Osteoblast (primary cell): ENCODE results near the gene INTS3. TPM values are rescaled to one million over a fixed set of nuclear protein-coding genes. Genes with fewer than 3 reads are reported as not detected.
A peak's percentile ranks its signal among the peaks of the same experiment; 100 is the strongest.

Experiments
- DNase-seq: peaks from one replicate; pipeline ENCODE4 v3.0.0; 2011; ENCODE audit warnings: low spot score, mixed read lengths; ENCODE audit not compliant: insufficient read length; ENCODE audit errors: missing footprints
- H2AFZ ChIP-seq: 2 replicates; pipeline ENCODE4 v1.6.0; 2011; ENCODE audit warnings: mild to moderate bottlenecking, low read length
- H3K27ac ChIP-seq: 2 replicates; pipeline ENCODE4 v1.5.1; 2011; ENCODE audit warnings: mild to moderate bottlenecking, low read depth, low read length, moderate library complexity
- H3K27me3 ChIP-seq: 2 replicates; pipeline ENCODE4 v1.6.0; 2012; ENCODE audit warnings: mild to moderate bottlenecking, control low read depth, inconsistent platforms, low read length, moderate library complexity; ENCODE audit not compliant: insufficient read depth
- H3K36me3 ChIP-seq: 2 replicates; pipeline ENCODE4 v1.5.1; 2011; ENCODE audit warnings: mild to moderate bottlenecking, low read length, control low read depth, moderate library complexity; ENCODE audit not compliant: insufficient read depth
- H3K4me1 ChIP-seq: 2 replicates; pipeline ENCODE4 v1.5.1; 2011; ENCODE audit warnings: mild to moderate bottlenecking, low read length, control low read depth, moderate library complexity; ENCODE audit not compliant: insufficient read depth
- H3K4me2 ChIP-seq: 2 replicates; pipeline ENCODE4 v1.6.0; 2011; ENCODE audit warnings: mild to moderate bottlenecking, low read length; ENCODE audit not compliant: insufficient read depth
- H3K4me3 ChIP-seq: fragments of 200-600 bp; sonication (generic); 3 replicates; pipeline ENCODE4 v1.5.1; 2012; ENCODE audit warnings: mild to moderate bottlenecking, low read length, inconsistent platforms; ENCODE audit not compliant: insufficient read depth
- H3K79me2 ChIP-seq: 2 replicates; pipeline ENCODE4 v1.6.0; 2012; ENCODE audit warnings: mild to moderate bottlenecking, low read length, control low read depth, inconsistent platforms; ENCODE audit not compliant: insufficient read depth
- H3K9me3 ChIP-seq: 2 replicates; pipeline ENCODE4 v1.5.1; 2011; ENCODE audit warnings: low read depth, low read length, control low read depth
- H4K20me1 ChIP-seq: 2 replicates; pipeline ENCODE4 v1.6.0; 2012; ENCODE audit warnings: mild to moderate bottlenecking, low read length, control low read depth; ENCODE audit not compliant: insufficient read depth
- total RNA-seq: library from RNA; depleted of rRNA; stranded (reverse); fragments of >200 nt; gene quantifications from 2 replicates; pipeline ENCODE4 v1.2.3, GENCODE V29; 2012
- TF ChIP-seq, protein P1 (sequence below): IDR thresholded peaks from 2 replicates; pipeline ENCODE4 v1.5.1; 2011; ENCODE audit warnings: mild to moderate bottlenecking, low read depth, low read length, moderate library complexity; ENCODE audit errors: extremely low read depth

The INTS3 gene
- total RNA-seq, 1 donor: 42.7 TPM

DNA sequence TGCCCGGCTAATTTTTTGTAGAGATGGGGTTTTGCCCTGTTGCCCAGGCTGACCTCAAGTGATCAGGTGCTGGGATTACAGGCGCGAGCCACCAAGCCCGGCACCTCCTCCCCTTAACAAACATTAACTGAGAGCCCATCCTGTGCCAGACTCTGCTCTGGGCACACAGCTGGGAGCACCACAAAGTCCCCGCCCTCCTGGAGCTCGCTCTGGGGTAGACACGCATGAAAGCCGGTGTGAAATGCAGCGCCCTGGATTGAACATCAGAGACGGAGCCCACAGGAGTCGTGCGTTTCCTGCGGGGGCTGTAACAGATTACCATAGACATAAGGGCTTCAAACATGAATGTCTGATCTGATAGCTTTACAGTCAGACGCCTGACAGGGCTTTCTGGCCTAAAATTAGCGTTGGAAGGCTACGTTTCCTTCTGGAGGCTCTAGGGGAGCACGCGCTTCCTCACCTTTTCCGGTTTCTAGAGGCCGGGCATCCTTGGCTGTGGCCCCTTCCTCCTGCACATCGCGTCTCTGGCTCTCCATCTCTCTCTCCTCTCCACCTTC lies 61.7 kb downstream of the INTS3 start:
- H3K9me3 ChIP-seq: no peaks in the 10 kb centered on the region
- H3K27me3 ChIP-seq: no peaks in the 10 kb centered on the region
- H3K36me3 ChIP-seq: no peaks in the 10 kb centered on the region
- peak overlapping the region; percentile 75 for H2AFZ ChIP-seq
- peaks cover 26% of the 10 kb centered on the region for H3K4me1 ChIP-seq
- peak overlapping the region; percentile 70 for H3K4me3 ChIP-seq
- TF ChIP-seq, protein P1, sequence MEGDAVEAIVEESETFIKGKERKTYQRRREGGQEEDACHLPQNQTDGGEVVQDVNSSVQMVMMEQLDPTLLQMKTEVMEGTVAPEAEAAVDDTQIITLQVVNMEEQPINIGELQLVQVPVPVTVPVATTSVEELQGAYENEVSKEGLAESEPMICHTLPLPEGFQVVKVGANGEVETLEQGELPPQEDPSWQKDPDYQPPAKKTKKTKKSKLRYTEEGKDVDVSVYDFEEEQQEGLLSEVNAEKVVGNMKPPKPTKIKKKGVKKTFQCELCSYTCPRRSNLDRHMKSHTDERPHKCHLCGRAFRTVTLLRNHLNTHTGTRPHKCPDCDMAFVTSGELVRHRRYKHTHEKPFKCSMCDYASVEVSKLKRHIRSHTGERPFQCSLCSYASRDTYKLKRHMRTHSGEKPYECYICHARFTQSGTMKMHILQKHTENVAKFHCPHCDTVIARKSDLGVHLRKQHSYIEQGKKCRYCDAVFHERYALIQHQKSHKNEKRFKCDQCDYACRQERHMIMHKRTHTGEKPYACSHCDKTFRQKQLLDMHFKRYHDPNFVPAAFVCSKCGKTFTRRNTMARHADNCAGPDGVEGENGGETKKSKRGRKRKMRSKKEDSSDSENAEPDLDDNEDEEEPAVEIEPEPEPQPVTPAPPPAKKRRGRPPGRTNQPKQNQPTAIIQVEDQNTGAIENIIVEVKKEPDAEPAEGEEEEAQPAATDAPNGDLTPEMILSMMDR: no peak
- no peaks in the 10 kb centered on the region for H3K79me2 ChIP-seq
- DNase-seq: no peak
- H3K27ac ChIP-seq: peak overlapping the region; percentile 97
- no peaks in the 10 kb centered on the region for H4K20me1 ChIP-seq
- H3K4me2 ChIP-seq: peak overlapping the region; percentile 90

DNA sequence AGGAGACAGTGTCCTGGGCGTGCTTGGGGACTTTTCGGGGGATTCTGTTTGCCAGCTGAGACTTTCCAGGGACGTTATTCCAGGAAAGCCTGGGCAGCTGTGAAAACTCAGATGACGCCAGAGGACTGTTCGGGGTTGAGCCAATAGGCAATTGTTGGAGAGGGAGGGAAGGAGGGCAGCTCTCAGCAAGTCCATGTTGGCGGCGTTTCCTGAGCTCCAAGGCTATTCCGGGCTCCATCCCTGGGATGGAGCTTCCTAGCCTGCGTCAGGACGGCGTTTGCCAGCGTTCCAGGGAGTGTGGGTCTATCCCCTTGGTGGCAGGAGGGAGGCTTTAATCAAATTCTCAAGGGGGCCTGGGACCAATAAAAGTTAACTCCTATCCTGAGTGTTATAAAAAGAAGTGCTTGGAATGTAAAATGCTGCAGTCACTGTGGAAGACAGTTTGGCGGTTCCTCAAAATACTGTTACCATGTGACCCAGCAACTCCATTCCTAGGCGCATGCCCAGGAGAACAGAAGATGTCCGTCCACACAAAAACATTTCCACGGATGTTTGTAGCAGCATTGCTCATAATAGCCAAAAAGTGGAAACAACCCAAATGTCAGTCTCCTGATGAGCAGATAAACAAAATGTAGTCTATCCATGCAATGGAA lies 62.6 kb downstream of the INTS3 start:
- TF ChIP-seq, protein P1: no peak
- H4K20me1 ChIP-seq: no peaks in the 10 kb centered on the region
- DNase-seq: peak; percentile 95
- H3K27me3 ChIP-seq: no peaks in the 10 kb centered on the region
- no peaks in the 10 kb centered on the region for H3K9me3 ChIP-seq
- H3K36me3 ChIP-seq: no peaks in the 10 kb centered on the region
- peak overlapping the region; percentile 75 for H2AFZ ChIP-seq
- H3K4me1 ChIP-seq: peaks cover 26% of the 10 kb centered on the region
- peak overlapping the region; percentile 70 for H3K4me3 ChIP-seq
- peak overlapping the region; percentile 97 for H3K27ac ChIP-seq
- peak overlapping the region; percentile 90 for H3K4me2 ChIP-seq
- H3K79me2 ChIP-seq: no peaks in the 10 kb centered on the region

DNA sequence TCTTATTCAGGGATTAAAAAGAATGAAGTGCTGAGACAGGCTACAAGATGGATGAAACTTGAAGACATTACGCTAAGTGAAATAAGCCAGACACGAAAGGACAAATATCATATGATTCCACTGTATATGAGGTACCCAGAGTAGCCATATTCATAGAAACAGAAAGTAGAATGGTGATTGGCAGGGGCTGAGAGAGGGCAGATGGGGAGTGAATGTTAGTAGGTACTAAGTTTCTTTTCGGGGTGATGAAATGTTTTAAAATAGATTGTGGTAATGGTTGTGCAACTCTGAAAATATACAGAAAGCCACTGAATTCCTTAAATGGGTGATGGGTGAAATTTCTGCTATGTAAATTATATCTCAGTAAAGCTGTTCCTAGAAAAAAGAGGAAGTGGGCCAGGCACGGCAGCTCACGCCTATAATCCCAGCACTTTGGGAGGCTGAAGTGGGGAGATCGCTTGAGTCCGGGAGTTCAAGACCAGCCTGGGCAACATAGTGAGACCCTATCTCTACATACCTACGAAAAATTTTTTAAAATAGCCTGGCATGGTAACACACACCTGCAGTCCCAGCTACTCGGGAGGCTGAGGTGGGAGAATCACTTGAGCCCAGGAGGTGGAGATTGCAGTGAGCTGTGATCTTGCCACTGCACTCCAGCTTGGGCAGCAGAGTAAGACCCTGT lies 63.3 kb downstream of the INTS3 start:
- H3K27ac ChIP-seq: peak overlapping the region; percentile 97
- H3K4me1 ChIP-seq: peaks cover 26% of the 10 kb centered on the region
- H3K36me3 ChIP-seq: no peaks in the 10 kb centered on the region
- DNase-seq: peak; percentile 97
- H3K79me2 ChIP-seq: no peaks in the 10 kb centered on the region
- no peaks in the 10 kb centered on the region for H3K27me3 ChIP-seq
- peak overlapping the region; percentile 90 for H3K4me2 ChIP-seq
- H3K9me3 ChIP-seq: no peaks in the 10 kb centered on the region
- H3K4me3 ChIP-seq: peak overlapping the region; percentile 70
- TF ChIP-seq, protein P1: no peak
- no peaks in the 10 kb centered on the region for H4K20me1 ChIP-seq
- H2AFZ ChIP-seq: peak overlapping the region; percentile 75

DNA sequence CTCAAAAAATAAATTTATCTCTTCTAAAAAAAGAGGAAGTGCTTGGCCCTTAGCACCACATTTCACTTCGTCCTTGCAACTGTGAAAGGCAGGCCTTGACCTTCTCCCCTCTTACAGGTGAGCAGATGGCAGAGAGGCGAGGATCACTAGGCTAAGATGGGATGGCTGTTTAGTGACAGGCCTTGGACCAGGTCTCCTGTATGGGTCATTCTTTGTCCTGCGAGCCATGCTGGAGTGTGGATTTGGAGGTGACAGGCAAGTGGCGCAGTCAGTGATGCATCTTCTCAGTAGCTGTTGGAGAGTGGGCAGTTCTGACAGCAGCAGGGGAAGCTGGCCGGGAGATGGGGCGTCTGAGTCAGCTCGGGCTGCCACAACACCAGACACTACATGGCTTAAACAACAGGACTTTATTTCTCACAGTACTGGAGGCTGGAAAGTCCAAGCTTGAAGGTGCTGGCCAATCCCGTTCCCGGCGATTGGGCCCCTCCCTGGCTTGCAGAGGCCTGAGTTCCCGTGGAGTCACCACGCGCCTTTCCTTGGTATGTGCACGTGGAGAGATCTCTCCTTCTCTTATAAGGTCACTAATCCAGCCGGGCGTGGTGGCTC lies 63.9 kb downstream of the INTS3 start:
- Histone ChIP-seq H4K20me1 (peaks cover under 1% of the 10 kb centered on the region), H2AFZ (peak overlapping the region; percentile 21), H3K79me2 (no peaks in the 10 kb centered on the region), H3K9me3 (no peaks in the 10 kb centered on the region), H3K4me3 (peak overlapping the region; percentile 70), H3K4me2 (peak overlapping the region; percentile 90), H3K27me3 (no peaks in the 10 kb centered on the region), H3K27ac (peak overlapping the region; percentile 97), H3K4me1 (peaks cover 26% of the 10 kb centered on the region), H3K36me3 (no peaks in the 10 kb centered on the region)
- DNase-seq: peak; percentile 92
- TF ChIP-seq, protein P1: no peak
